ENCODE data around the gene APOL3. TPM values are rescaled to one million over a fixed set of nuclear protein-coding genes. Genes with fewer than 3 reads are reported as not detected.

Gene APOL3
- total RNA-seq, 5 donors from 2014 or later (not counting 1 experiment from before 2014, with no cell fraction given) = 152 to 191 (median 167) TPM

GRCh38 chr22:36180928-36181327 lies 20.4 kb upstream of the APOL3 start:
- no peak overlapping the region for H3K4me3 ChIP-seq (ENCODE audit: control insufficient read depth in 1 of 2, extremely low read depth in 1 of 2, low read length in 1 of 2)
- ChIA-PET POLR2A (no interaction called here), CTCF (interaction anchor here (0.8 to 2.0 kb wide), 5 partner anchors 18 to 224 kb away, joined by 3 to 6 read pairs (median 4); partner anchors contain the start of gene APOL3 (in 1 of the 2))
- H3K27ac ChIP-seq (ENCODE audit: low read length) = no peak overlapping the region
- no peaks in the 10 kb centered on the region for H3K36me3 Mint-ChIP-seq
- no peak for ATAC-seq (replicated peaks in 1 of 4)
- peaks cover 0 to 6% (median 4%) of the 10 kb centered on the region in 3 donors for H3K4me1 Mint-ChIP-seq
- no peak for DNase-seq
- H3K9me3 Mint-ChIP-seq = no peaks in the 10 kb centered on the region
- H3K27me3 Mint-ChIP-seq = peaks cover 0 to 3% of the 10 kb centered on the region in 2 donors
- no peaks in the 10 kb centered on the region for H3K36me3 ChIP-seq (ENCODE audit: control insufficient read depth in 2 of 2, extremely low read depth in 1 of 2, insufficient read depth in 1 of 2, low read length in 1 of 2)
- H3K27ac Mint-ChIP-seq = no peak overlapping the region
- 70% methylated on average over 4 of the region's 6 CpGs for WGBS (ENCODE audit: insufficient coverage)
- no peaks in the 10 kb centered on the region for H3K9me3 ChIP-seq
- H3K27me3 ChIP-seq (replicated peaks in 1 of 2; ENCODE audit: control insufficient read depth in 2 of 2, extremely low read depth in 1 of 2, insufficient read depth in 2 of 2, low read length in 1 of 2) = peaks cover 0 to 9% of the 10 kb centered on the region in 2 experiments
- H3K4me1 ChIP-seq (ENCODE audit: control insufficient read depth in 1 of 2, extremely low read depth in 1 of 2, insufficient read depth in 2 of 2, low read length in 2 of 2) = peaks cover 0 to 6% of the 10 kb centered on the region in 2 experiments
- no peak overlapping the region for H3K4me3 Mint-ChIP-seq

- ATAC-seq (replicated peaks in 1 of 4) (peak; percentile 97 to 99 (median 98)), DNase-seq (peak; percentile 62 to 90 (median 81))
- H3K4me3 ChIP-seq (ENCODE audit: control insufficient read depth in 1 of 2, extremely low read depth in 1 of 2, low read length in 1 of 2) = no peak overlapping the region
- ChIA-PET POLR2A (no interaction called here), CTCF (interaction anchor here (0.5 to 2.0 kb wide), 10 partner anchors 17 to 786 kb away, joined by 3 to 6 read pairs (median 4); partner anchors contain the start of genes APOL2 (in 1 of the 2) and APOL3 (in 1 of the 2))
- H3K27ac ChIP-seq (ENCODE audit: low read length) = no peak overlapping the region
- peaks cover 0 to 3% of the 10 kb centered on the region in 2 donors for H3K27me3 Mint-ChIP-seq
- WGBS (ENCODE audit: insufficient coverage) = 53% methylated on average over 19 of the region's 22 CpGs
- no peaks in the 10 kb centered on the region for H3K36me3 ChIP-seq (ENCODE audit: control insufficient read depth in 2 of 2, extremely low read depth in 1 of 2, insufficient read depth in 1 of 2, low read length in 1 of 2)
- H3K36me3 Mint-ChIP-seq = no peaks in the 10 kb centered on the region
- H3K27me3 ChIP-seq (replicated peaks in 1 of 2; ENCODE audit: control insufficient read depth in 2 of 2, extremely low read depth in 1 of 2, insufficient read depth in 2 of 2, low read length in 1 of 2) = peaks cover 0 to 9% of the 10 kb centered on the region in 2 experiments
- peaks cover 0 to 6% of the 10 kb centered on the region in 2 experiments for H3K4me1 ChIP-seq (ENCODE audit: control insufficient read depth in 1 of 2, extremely low read depth in 1 of 2, insufficient read depth in 2 of 2, low read length in 2 of 2)
- no peak overlapping the region for H3K4me3 Mint-ChIP-seq
- no peaks in the 10 kb centered on the region for H3K9me3 ChIP-seq
- H3K9me3 Mint-ChIP-seq = no peaks in the 10 kb centered on the region
- H3K4me1 Mint-ChIP-seq = peaks cover 0 to 6% (median 4%) of the 10 kb centered on the region in 3 donors
- peak overlapping the region in 1 of 2 donors; percentile 33 for H3K27ac Mint-ChIP-seq
These were observed 19.7 kb upstream of the APOL3 start for GRCh38 chr22:36180038-36180880.

- H3K27me3 ChIP-seq (replicated peaks in 1 of 2; ENCODE audit: control insufficient read depth in 2 of 2, extremely low read depth in 1 of 2, insufficient read depth in 2 of 2, low read length in 1 of 2) = no peaks in the 10 kb centered on the region
- H3K27ac ChIP-seq (ENCODE audit: low read length) = no peak overlapping the region
- ATAC-seq (replicated peaks in 1 of 4) = no peak
- POLR2A ChIA-PET = interaction anchor here in 1 of 2 donors (0.6 kb wide), 1 partner anchor 32 kb away, joined by 8 read pairs; no protein-coding TSS in a partner anchor
- peaks cover 0 to 6% of the 10 kb centered on the region in 2 experiments for H3K4me1 ChIP-seq (ENCODE audit: control insufficient read depth in 1 of 2, extremely low read depth in 1 of 2, insufficient read depth in 2 of 2, low read length in 2 of 2)
- 56% methylated on average over 1 of the region's 3 CpGs for WGBS (ENCODE audit: insufficient coverage)
- no peaks in the 10 kb centered on the region for H3K9me3 ChIP-seq
- DNase-seq = no peak
- Mint-ChIP-seq H3K9me3 (no peaks in the 10 kb centered on the region), H3K27me3 (peaks cover 0 to 3% of the 10 kb centered on the region in 2 donors), H3K4me1 (peaks cover 0 to 6% (median 4%) of the 10 kb centered on the region in 3 donors), H3K4me3 (no peak overlapping the region), H3K36me3 (no peaks in the 10 kb centered on the region), H3K27ac (no peak overlapping the region)
- no peak overlapping the region for H3K4me3 ChIP-seq (ENCODE audit: control insufficient read depth in 1 of 2, extremely low read depth in 1 of 2, low read length in 1 of 2)
- CTCF ChIA-PET = interaction anchor here in 1 of 2 donors (1.0 to 2.2 kb wide), 8 partner anchors 15 to 41 kb away, joined by 3 to 9 read pairs (median 4); no protein-coding TSS in a partner anchor
- H3K36me3 ChIP-seq (ENCODE audit: control insufficient read depth in 2 of 2, extremely low read depth in 1 of 2, insufficient read depth in 1 of 2, low read length in 1 of 2) = no peaks in the 10 kb centered on the region
These were observed 16.6 kb upstream of the APOL3 start for GRCh38 chr22:36177160-36177559.

DNA sequence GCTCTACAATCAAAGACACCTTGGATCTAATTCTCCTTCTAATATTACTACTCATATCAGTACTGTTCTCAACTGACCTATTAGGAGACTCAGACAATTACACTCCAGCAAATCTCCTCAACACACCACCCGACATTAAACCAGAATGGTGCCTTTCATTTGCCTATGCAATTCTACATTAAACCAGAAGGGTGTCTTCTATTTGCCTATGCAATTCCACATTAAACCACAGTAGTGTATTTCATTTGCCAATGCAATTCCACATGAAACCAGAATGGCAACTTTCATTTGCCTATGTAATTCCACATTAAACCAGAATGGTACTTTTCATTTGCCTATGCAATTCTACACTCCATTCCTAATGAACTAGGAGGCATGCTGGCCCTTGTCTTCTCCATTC lies 15.3 kb upstream of the APOL3 start:
- H3K36me3 Mint-ChIP-seq = no peaks in the 10 kb centered on the region
- WGBS (ENCODE audit: insufficient coverage) = 27% methylated on average over 1 of the region's 1 CpG
- ChIA-PET CTCF (interaction anchor here in 1 of 2 donors (0.9 to 1.6 kb wide), 3 partner anchors 15 to 34 kb away, joined by 3 to 6 read pairs (median 3); partner anchors contain the start of gene APOL3), POLR2A (no interaction called here)
- no peaks in the 10 kb centered on the region for H3K9me3 Mint-ChIP-seq
- Histone ChIP-seq H3K36me3 (ENCODE audit: control insufficient read depth in 2 of 2, extremely low read depth in 1 of 2, insufficient read depth in 1 of 2, low read length in 1 of 2) (no peaks in the 10 kb centered on the region), H3K4me3 (ENCODE audit: control insufficient read depth in 1 of 2, extremely low read depth in 1 of 2, low read length in 1 of 2) (no peak overlapping the region), H3K27me3 (replicated peaks in 1 of 2; ENCODE audit: control insufficient read depth in 2 of 2, extremely low read depth in 1 of 2, insufficient read depth in 2 of 2, low read length in 1 of 2) (no peaks in the 10 kb centered on the region), H3K27ac (ENCODE audit: low read length) (no peak overlapping the region), H3K4me1 (ENCODE audit: control insufficient read depth in 1 of 2, extremely low read depth in 1 of 2, insufficient read depth in 2 of 2, low read length in 2 of 2) (peaks cover 0 to 6% of the 10 kb centered on the region in 2 experiments), H3K9me3 (no peaks in the 10 kb centered on the region)
- no peaks in the 10 kb centered on the region for H3K27me3 Mint-ChIP-seq
- no peak for DNase-seq
- H3K27ac Mint-ChIP-seq = no peak overlapping the region
- no peak overlapping the region for H3K4me3 Mint-ChIP-seq
- H3K4me1 Mint-ChIP-seq = peaks cover 0 to 6% (median 4%) of the 10 kb centered on the region in 3 donors
- no peak for ATAC-seq (replicated peaks in 1 of 4)

GRCh38 chr22:36171941-36172340 lies 11.4 kb upstream of the APOL3 start:
- ChIA-PET CTCF (no interaction called here), POLR2A (no interaction called here)
- Histone ChIP-seq H3K27me3 (replicated peaks in 1 of 2; ENCODE audit: control insufficient read depth in 2 of 2, extremely low read depth in 1 of 2, insufficient read depth in 2 of 2, low read length in 1 of 2) (no peaks in the 10 kb centered on the region), H3K36me3 (ENCODE audit: control insufficient read depth in 2 of 2, extremely low read depth in 1 of 2, insufficient read depth in 1 of 2, low read length in 1 of 2) (no peaks in the 10 kb centered on the region), H3K27ac (ENCODE audit: low read length) (no peak overlapping the region), H3K4me3 (ENCODE audit: control insufficient read depth in 1 of 2, extremely low read depth in 1 of 2, low read length in 1 of 2) (no peak overlapping the region), H3K4me1 (ENCODE audit: control insufficient read depth in 1 of 2, extremely low read depth in 1 of 2, insufficient read depth in 2 of 2, low read length in 2 of 2) (peaks cover 3 to 4% of the 10 kb centered on the region in 2 experiments), H3K9me3 (no peaks in the 10 kb centered on the region)
- WGBS (ENCODE audit: insufficient coverage) = 20% methylated on average over 1 of the region's 3 CpGs
- H3K4me3 Mint-ChIP-seq = no peak overlapping the region
- H3K27ac Mint-ChIP-seq = no peak overlapping the region
- peaks cover 0 to 8% (median 1%) of the 10 kb centered on the region in 3 donors for H3K9me3 Mint-ChIP-seq
- H3K27me3 Mint-ChIP-seq = no peaks in the 10 kb centered on the region
- ATAC-seq (replicated peaks in 1 of 4) (no peak), DNase-seq (no peak)
- no peaks in the 10 kb centered on the region for H3K36me3 Mint-ChIP-seq
- peaks cover 10 to 11% (median 10%) of the 10 kb centered on the region in 3 donors for H3K4me1 Mint-ChIP-seq

GRCh38 chr22:36166518-36167220 lies 6.1 kb upstream of the APOL3 start:
- H3K27ac Mint-ChIP-seq = peak overlapping the region; percentile 79 to 87
- POLR2A ChIA-PET = no interaction called here
- 54% methylated on average over 8 of the region's 10 CpGs for WGBS (ENCODE audit: insufficient coverage)
- H3K27me3 ChIP-seq (replicated peaks in 1 of 2; ENCODE audit: control insufficient read depth in 2 of 2, extremely low read depth in 1 of 2, insufficient read depth in 2 of 2, low read length in 1 of 2) = no peaks in the 10 kb centered on the region
- peaks cover 13 to 31% of the 10 kb centered on the region in 2 experiments for H3K4me1 ChIP-seq (ENCODE audit: control insufficient read depth in 1 of 2, extremely low read depth in 1 of 2, insufficient read depth in 2 of 2, low read length in 2 of 2)
- CTCF ChIA-PET = no interaction called here
- H3K9me3 Mint-ChIP-seq = peaks cover 0 to 8% (median 1%) of the 10 kb centered on the region in 3 donors
- peaks cover 59 to 64% (median 60%) of the 10 kb centered on the region in 3 donors for H3K4me1 Mint-ChIP-seq
- no peak overlapping the region for H3K4me3 ChIP-seq (ENCODE audit: control insufficient read depth in 1 of 2, extremely low read depth in 1 of 2, low read length in 1 of 2)
- no peaks in the 10 kb centered on the region for H3K9me3 ChIP-seq
- H3K27me3 Mint-ChIP-seq = no peaks in the 10 kb centered on the region
- peak in 2 of 4 experiments; percentile 54 to 68 for ATAC-seq (replicated peaks in 1 of 4)
- peak in 16 of 35 experiments; percentile 18 to 71 (median 54) for DNase-seq
- no peaks in the 10 kb centered on the region for H3K36me3 ChIP-seq (ENCODE audit: control insufficient read depth in 2 of 2, extremely low read depth in 1 of 2, insufficient read depth in 1 of 2, low read length in 1 of 2)
- peak overlapping the region; percentile 80 for H3K27ac ChIP-seq (ENCODE audit: low read length)
- H3K36me3 Mint-ChIP-seq = no peaks in the 10 kb centered on the region
- H3K4me3 Mint-ChIP-seq = peak overlapping the region in 1 of 3 donors; percentile 51
